Pancreas (tissue), 10 donors: ENCODE results near the gene TRIM75. TPM values are rescaled to one million over a fixed set of nuclear protein-coding genes. Genes with fewer than 3 reads are reported as not detected.
"Not testable (repeated sequence)": the region's sequence is repeated elsewhere in the genome, so short reads cannot be mapped to it uniquely, and the experiment has no call there.

Experiments used
- ATAC-seq, 4 donors: fragments of 200-7000 bp; cut with Tn5 transposase; one replicate each; pipeline versions ENCODE4 v1.8.0 to v1.9.1; 2020; ENCODE audit warnings: mild to moderate bottlenecking in 4 of 4, moderate library complexity in 4 of 4
- DNase-seq, 6 donors: peaks; one replicate each; pipeline ENCODE4 v3.0.0-alpha.2; 2020
- FAIRE-seq: peaks from 2 replicates; lab custom pipeline; 2012; peaks lifted over from hg19 to GRCh38; lab: Jason Lieb, UNC
- H3K27ac ChIP-seq, 4 donors: fragments of 200-600 bp; sonication (generic); 1 replicate in 3 of 4; 2 replicates in 1 of 4; pipeline versions ENCODE4 v1.5.0 to v1.8.0; 2020
- H3K27me3 ChIP-seq, 4 donors: fragments of 200-600 bp; one replicate each; pipeline ENCODE4 v1.8.0; 2021
- H3K36me3 ChIP-seq, 3 donors: fragments of 200-600 bp; sonication (generic) in 1 of 3; one replicate each; pipeline versions ENCODE4 v1.5.0 to v1.8.0; 2020 to 2021
- H3K4me1 ChIP-seq, 3 donors: fragments of 200-600 bp; one replicate each; pipeline ENCODE4 v1.8.0; 2021
- H3K4me3 ChIP-seq, 4 donors: fragments of 200-600 bp; sonication (generic) in 2 of 4; one replicate each; pipeline versions ENCODE4 v1.5.0 to v1.8.0; 2020 to 2021
- H3K9me3 ChIP-seq, 4 donors: fragments of 200-600 bp; one replicate each; pipeline ENCODE4 v1.8.0; 2021
- WGBS, 2 donors: extraction: QIAGEN DNeasy Blood & Tissue Kit; methylation state at CpG; one replicate each; pipeline ENCODE4 v1.1.7; 2013; 5-methylcytosine and 5-hydroxymethylcytosine counted together
- intact Hi-C, 3 donors: fragments of 100-400 bp; cut with DNase I; formaldehyde crosslinking; loops; one replicate each; pipeline versions ENCODE4 v1.11.1 to v1.14.2; 2022
- polyA plus RNA-seq, 2 donors: library from polyadenylated mRNA; stranded (reverse); fragments of 200-250 nt; gene quantifications; one replicate each; pipeline ENCODE4 v1.2.3, GENCODE V29; 2013
- total RNA-seq, 6 donors: library from RNA; stranded (reverse); fragmentation: NEBNext Ultra II Directional in 4 of 6; extraction: Animal tissue kit (Norgen Biotek cat#: 25700) in 4 of 6; gene quantifications; one replicate each; pipeline versions ENCODE4 v1.2.1 to v1.2.4, GENCODE V29; 2021 to 2023
- TF ChIP-seq, protein P1 (sequence below), 4 donors: fragments of 200-600 bp; sonication (generic) in 3 of 4; IDR thresholded peaks; one replicate each; pipeline versions ENCODE4 v1.5.0 to v1.8.0; 2021; ENCODE audit warnings: antibody characterized with exemption in 4 of 4
- donor health status: healthy with polysubstance abuse.
- donor health status: DM: no; HTN: no; CAD: no; lungs with moderate emphysema.
- donor health status: DM: no; HTN: no; CAD: no.
- donor health status: control.
- donor health status: control.
- donor health status: Bipolar disorder and iron deficiency.
- donor health status: DM: yes; HTN: yes; CAD: no.
- donor health status: DM: no; HTN: no; CAD: no.
- donor health status: DM: no; HTN: no; CAD: no.
- donor health status: DM: yes; HTN: yes; CAD: no.

The TRIM75 gene
- total and polyA plus RNA-seq, 8 donors: not detected

GRCh38 chr4:165058666-165059065 lies 5.0 kb downstream of the TRIM75 start:
- Histone ChIP-seq H3K27me3 (no peaks in the 10 kb centered on the region), H3K4me3 (no peak overlapping the region), H3K27ac (no peak overlapping the region), H3K9me3 (no peaks in the 10 kb centered on the region), H3K4me1 (no peaks in the 10 kb centered on the region), H3K36me3 (no peaks in the 10 kb centered on the region)
- ATAC-seq: no peak
- TF ChIP-seq, protein P1, sequence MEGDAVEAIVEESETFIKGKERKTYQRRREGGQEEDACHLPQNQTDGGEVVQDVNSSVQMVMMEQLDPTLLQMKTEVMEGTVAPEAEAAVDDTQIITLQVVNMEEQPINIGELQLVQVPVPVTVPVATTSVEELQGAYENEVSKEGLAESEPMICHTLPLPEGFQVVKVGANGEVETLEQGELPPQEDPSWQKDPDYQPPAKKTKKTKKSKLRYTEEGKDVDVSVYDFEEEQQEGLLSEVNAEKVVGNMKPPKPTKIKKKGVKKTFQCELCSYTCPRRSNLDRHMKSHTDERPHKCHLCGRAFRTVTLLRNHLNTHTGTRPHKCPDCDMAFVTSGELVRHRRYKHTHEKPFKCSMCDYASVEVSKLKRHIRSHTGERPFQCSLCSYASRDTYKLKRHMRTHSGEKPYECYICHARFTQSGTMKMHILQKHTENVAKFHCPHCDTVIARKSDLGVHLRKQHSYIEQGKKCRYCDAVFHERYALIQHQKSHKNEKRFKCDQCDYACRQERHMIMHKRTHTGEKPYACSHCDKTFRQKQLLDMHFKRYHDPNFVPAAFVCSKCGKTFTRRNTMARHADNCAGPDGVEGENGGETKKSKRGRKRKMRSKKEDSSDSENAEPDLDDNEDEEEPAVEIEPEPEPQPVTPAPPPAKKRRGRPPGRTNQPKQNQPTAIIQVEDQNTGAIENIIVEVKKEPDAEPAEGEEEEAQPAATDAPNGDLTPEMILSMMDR (IDR thresholded peaks at IDR 0.05): no peak
- DNase-seq: no peak
- WGBS, 2 donors: 74 to 82% methylated on average over 2 of the region's 2 CpGs
- intact Hi-C loops: no loop called here
- no peak for FAIRE-seq

- no peaks in the 10 kb centered on the region for H3K9me3 ChIP-seq
- no peak overlapping the region for H3K4me3 ChIP-seq
- H3K4me1 ChIP-seq: no peaks in the 10 kb centered on the region
- no peaks in the 10 kb centered on the region for H3K36me3 ChIP-seq
- no peak for DNase-seq
- no peaks in the 10 kb centered on the region for H3K27me3 ChIP-seq
- 78 to 82% methylated on average over 4 of the region's 4 CpGs for WGBS, 2 donors
- TF ChIP-seq, protein P1 (IDR thresholded peaks at IDR 0.05): no peak
- ATAC-seq: no peak
- intact Hi-C loops: no loop called here
- H3K27ac ChIP-seq: no peak overlapping the region
- no peak for FAIRE-seq
These were observed 5.7 kb downstream of the TRIM75 start for GRCh38 chr4:165059386-165059785.

DNA sequence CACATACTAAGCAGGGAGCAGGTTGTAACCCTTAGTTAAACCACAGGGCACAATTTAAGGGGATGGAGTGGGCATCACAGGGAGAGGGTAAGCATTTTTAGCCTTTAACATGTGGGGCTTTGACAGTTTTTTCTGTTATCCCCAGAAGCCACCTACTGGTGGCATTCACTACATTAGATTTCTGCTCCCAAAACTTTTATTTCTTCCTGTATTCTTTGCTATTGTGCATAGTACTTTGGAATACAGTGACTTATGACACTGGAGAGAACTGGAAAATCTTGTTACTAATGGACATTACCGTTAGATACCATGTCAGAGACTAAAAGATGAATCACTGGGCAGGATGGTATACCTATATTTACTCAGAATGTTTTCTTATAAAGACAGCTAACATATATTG lies 7.3 kb downstream of the TRIM75 start:
- no peak overlapping the region for H3K4me3 ChIP-seq
- ATAC-seq (no peak), DNase-seq (no peak), FAIRE-seq (no peak)
- H3K27ac ChIP-seq: no peak overlapping the region
- TF ChIP-seq, protein P1 (IDR thresholded peaks at IDR 0.05): no peak
- intact Hi-C loops: no loop called here
- H3K9me3 ChIP-seq: no peaks in the 10 kb centered on the region
- 30 to 37% methylated on average over 1 of the region's 1 CpG for WGBS, 2 donors
- no peaks in the 10 kb centered on the region for H3K36me3 ChIP-seq
- no peaks in the 10 kb centered on the region for H3K27me3 ChIP-seq
- no peaks in the 10 kb centered on the region for H3K4me1 ChIP-seq

DNA sequence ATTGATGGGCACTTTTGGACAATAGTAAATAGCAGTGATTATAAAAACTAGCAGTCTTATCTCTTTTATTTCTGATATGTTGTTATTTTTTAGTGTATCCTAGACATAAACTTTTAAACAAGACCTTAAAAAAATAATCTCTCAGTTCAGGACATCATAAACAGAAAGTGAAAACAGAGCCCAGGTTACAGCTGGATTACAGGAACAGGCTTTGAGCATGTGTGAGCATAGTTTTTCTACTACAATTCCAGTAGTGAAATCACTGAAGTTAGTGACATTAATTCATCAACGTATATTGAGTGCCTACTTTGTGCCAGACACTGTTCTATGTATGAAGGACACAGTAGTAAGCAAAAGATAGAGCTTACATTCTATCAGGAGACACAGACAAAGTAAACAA lies 16.9 kb downstream of the TRIM75 start:
- ATAC-seq (no peak), FAIRE-seq (no peak), DNase-seq (no peak)
- no peaks in the 10 kb centered on the region for H3K4me1 ChIP-seq
- H3K36me3 ChIP-seq: no peaks in the 10 kb centered on the region
- no peaks in the 10 kb centered on the region for H3K27me3 ChIP-seq
- intact Hi-C loops: no loop called here
- WGBS, 2 donors: 38 to 46% methylated on average over 1 of the region's 1 CpG
- no peaks in the 10 kb centered on the region for H3K9me3 ChIP-seq
- H3K4me3 ChIP-seq: no peak overlapping the region
- H3K27ac ChIP-seq: no peak overlapping the region
- TF ChIP-seq, protein P1 (IDR thresholded peaks at IDR 0.05): no peak

GRCh38 chr4:165073346-165073745 lies 19.7 kb downstream of the TRIM75 start:
- H3K36me3 ChIP-seq, H3K4me3 ChIP-seq, intact Hi-C loops, FAIRE-seq, ATAC-seq, H3K27ac ChIP-seq, DNase-seq, H3K4me1 ChIP-seq, H3K9me3 ChIP-seq, H3K27me3 ChIP-seq: not testable (repeated sequence)
- WGBS, 2 donors: 40 to 45% methylated on average over 11 of the region's 11 CpGs
